GM19043 (cell line): Measurements from ENCODE around the gene MYL11.

Experiments used
- ATAC-seq: cut with Tn5 transposase; IDR thresholded peaks from one replicate; pipeline ENCODE4 v1.9.1; 2021; ENCODE audit warnings: low read depth; ENCODE audit not compliant: unreplicated experiment

Gene MYL11

GRCh38 chr16:30369938-30370455 is 4.6 kb upstream of the MYL11 start:
- no peak for ATAC-seq

GRCh38 chr16:30370456-30371247 is 4.0 kb upstream of the MYL11 start, which contains the start of gene TBC1D10B:
Gene TBC1D10B (minus strand): TSS chr16:30370494. CDS start chr16:30370183, 311 bp downstream.
- ATAC-seq, result peak; percentile 70

GRCh38 chr16:30371248-30371816 is 3.3 kb upstream of the MYL11 start:
- no peak for ATAC-seq

GRCh38 chr16:30372038-30372712 is 2.4 kb upstream of the MYL11 start:
- ATAC-seq, result no peak

GRCh38 chr16:30372725-30373124 is 1.9 kb upstream of the MYL11 start:
- no peak for ATAC-seq

GRCh38 chr16:30375864-30376263 is 1.3 kb downstream of the MYL11 start:
- ATAC-seq, result no peak

- no peak for ATAC-seq
These were observed 1.9 kb downstream of the MYL11 start for GRCh38 chr16:30376461-30376902.

- ATAC-seq, result no peak
These were observed 2.6 kb downstream of the MYL11 start for GRCh38 chr16:30377050-30377811.

- peak; percentile 21 for ATAC-seq
These were observed 3.2 kb downstream of the MYL11 start for GRCh38 chr16:30377812-30378235.

- ATAC-seq, result peak; percentile 75
These were observed 3.9 kb downstream of the MYL11 start for GRCh38 chr16:30378236-30379157.

GRCh38 chr16:30379158-30379783 is 4.7 kb downstream of the MYL11 start:
- ATAC-seq, result no peak

- ATAC-seq, result no peak
These were observed 5.6 kb downstream of the MYL11 start for GRCh38 chr16:30380072-30380802.

- no peak for ATAC-seq
These were observed 6.2 kb downstream of the MYL11 start for GRCh38 chr16:30380803-30381208.

GRCh38 chr16:30381291-30382041 is 6.9 kb downstream of the MYL11 start:
- ATAC-seq, result no peak

- no peak for ATAC-seq
These were observed 7.7 kb downstream of the MYL11 start, which contains the start of gene SEPTIN1 for GRCh38 chr16:30382111-30382881. Gene SEPTIN1 (minus strand): TSS chr16:30382561. CDS start chr16:30382542, 19 bp downstream.

- ATAC-seq, result no peak
These were observed 8.9 kb downstream of the MYL11 start for GRCh38 chr16:30383521-30383920.
